ENCODE results near the gene MYO1D. TPM values are rescaled to one million over a fixed set of nuclear protein-coding genes. Genes with fewer than 3 reads are reported as not detected.

Gene MYO1D
- total and polyA plus RNA-seq, 4 donors = 22.0 to 75.8 (median 61.4) TPM

DNA sequence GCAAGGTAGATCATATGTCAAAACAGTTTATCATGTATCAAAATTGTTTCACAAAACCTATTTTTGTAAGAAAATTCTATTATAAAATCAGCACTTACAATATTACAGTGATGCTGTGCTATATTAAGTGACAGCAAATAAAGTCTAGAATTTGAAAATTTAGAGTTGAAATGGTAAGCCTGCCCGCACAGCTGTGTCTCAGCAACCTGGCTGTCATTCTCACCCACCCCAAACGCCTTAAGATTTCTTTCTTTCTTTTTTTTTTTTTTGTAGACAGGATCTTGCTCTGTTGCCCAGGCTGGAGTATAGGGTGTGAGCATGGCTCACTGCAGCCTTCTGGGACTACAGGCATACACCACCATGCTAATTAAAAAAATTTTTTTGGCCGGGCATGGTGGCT lies 363.3 kb downstream of the MYO1D start:
- WGBS, 2 donors = 90 to 95% methylated on average over 3 of the region's 3 CpGs
- H3K4me1 ChIP-seq (ENCODE audit: control insufficient read depth in 5 of 5, insufficient read depth in 5 of 5, low read length in 5 of 5) = peaks cover 0 to under 1% (median 0%) of the 10 kb centered on the region in 5 donors
- no peaks in the 10 kb centered on the region for H3K27me3 ChIP-seq (ENCODE audit: control insufficient read depth in 3 of 3, insufficient read depth in 3 of 3, low read length in 2 of 3)
- H3K9me3 ChIP-seq (ENCODE audit: control insufficient read depth in 4 of 4, insufficient read depth in 3 of 4, low read length in 3 of 4) = no peaks in the 10 kb centered on the region
- no peak overlapping the region for H3K27ac ChIP-seq (ENCODE audit: low read depth in 1 of 2, low read length in 1 of 2)
- no peak overlapping the region for H3K4me3 ChIP-seq
- DNase-seq (no peak), ATAC-seq (ENCODE audit: insufficient read depth, low FRiP score) (no peak)
- H3K36me3 ChIP-seq (ENCODE audit: control insufficient read depth in 4 of 4, insufficient read depth in 4 of 4, low read length in 4 of 4) = no peaks in the 10 kb centered on the region
- TF ChIP-seq, protein P1, sequence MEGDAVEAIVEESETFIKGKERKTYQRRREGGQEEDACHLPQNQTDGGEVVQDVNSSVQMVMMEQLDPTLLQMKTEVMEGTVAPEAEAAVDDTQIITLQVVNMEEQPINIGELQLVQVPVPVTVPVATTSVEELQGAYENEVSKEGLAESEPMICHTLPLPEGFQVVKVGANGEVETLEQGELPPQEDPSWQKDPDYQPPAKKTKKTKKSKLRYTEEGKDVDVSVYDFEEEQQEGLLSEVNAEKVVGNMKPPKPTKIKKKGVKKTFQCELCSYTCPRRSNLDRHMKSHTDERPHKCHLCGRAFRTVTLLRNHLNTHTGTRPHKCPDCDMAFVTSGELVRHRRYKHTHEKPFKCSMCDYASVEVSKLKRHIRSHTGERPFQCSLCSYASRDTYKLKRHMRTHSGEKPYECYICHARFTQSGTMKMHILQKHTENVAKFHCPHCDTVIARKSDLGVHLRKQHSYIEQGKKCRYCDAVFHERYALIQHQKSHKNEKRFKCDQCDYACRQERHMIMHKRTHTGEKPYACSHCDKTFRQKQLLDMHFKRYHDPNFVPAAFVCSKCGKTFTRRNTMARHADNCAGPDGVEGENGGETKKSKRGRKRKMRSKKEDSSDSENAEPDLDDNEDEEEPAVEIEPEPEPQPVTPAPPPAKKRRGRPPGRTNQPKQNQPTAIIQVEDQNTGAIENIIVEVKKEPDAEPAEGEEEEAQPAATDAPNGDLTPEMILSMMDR (IDR thresholded peaks at IDR 0.05; ENCODE audit: control extremely low read depth, extremely low read depth) = no peak
- no peak overlapping the region for H3K9ac ChIP-seq (ENCODE audit: insufficient read depth in 1 of 2, low read length in 2 of 2)

DNA sequence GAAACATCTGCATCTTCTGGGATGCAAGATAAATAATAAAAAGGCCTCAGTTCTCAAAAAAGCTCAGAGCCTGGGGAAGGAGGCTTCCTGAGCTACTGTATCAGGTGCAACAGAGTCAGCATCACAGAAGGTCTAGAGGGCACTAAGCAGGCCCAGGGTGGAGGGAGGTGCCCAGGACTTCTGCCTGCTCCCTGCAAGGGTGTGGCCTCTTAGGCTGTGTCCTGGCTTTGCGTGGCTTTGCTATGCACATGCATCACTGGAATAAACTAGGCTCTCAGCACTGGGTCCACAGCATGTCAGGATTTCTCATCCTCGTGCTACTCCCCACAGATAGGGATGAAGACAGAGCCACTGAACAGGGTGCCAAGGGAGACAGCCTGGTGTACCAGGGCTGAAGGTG lies 364.6 kb downstream of the MYO1D start:
- Histone ChIP-seq H3K27ac (ENCODE audit: low read depth in 1 of 2, low read length in 1 of 2) (no peak overlapping the region), H3K4me3 (no peak overlapping the region), H3K9ac (ENCODE audit: insufficient read depth in 1 of 2, low read length in 2 of 2) (no peak overlapping the region), H3K27me3 (ENCODE audit: control insufficient read depth in 3 of 3, insufficient read depth in 3 of 3, low read length in 2 of 3) (no peaks in the 10 kb centered on the region), H3K36me3 (ENCODE audit: control insufficient read depth in 4 of 4, insufficient read depth in 4 of 4, low read length in 4 of 4) (no peaks in the 10 kb centered on the region), H3K9me3 (ENCODE audit: control insufficient read depth in 4 of 4, insufficient read depth in 3 of 4, low read length in 3 of 4) (no peaks in the 10 kb centered on the region), H3K4me1 (ENCODE audit: control insufficient read depth in 5 of 5, insufficient read depth in 5 of 5, low read length in 5 of 5) (no peaks in the 10 kb centered on the region)
- 88 to 93% methylated on average over 2 of the region's 2 CpGs for WGBS, 2 donors
- DNase-seq = no peak
- TF ChIP-seq, protein P1 (IDR thresholded peaks at IDR 0.05; ENCODE audit: control extremely low read depth, extremely low read depth) = no peak
- ATAC-seq (ENCODE audit: insufficient read depth, low FRiP score) = no peak

DNA sequence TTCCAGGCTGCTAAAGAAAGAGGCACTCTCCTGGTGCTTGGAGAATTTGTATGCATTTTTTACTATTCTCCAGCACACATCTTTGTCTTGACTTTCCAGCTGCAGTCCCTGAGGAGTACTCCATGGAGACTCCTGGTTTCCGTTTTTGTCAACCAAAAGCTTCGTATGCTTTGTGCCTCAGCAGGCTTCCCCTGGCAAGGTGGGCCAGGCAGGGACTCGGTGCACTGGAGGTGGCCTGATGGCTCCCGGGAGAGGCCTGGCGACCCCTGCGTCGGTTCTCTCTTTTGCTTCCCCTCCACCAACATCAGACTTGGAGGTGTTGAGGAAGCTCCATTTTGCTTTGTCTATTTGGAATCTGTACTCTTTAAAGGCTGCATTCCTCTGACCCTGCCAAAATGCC lies 366.5 kb downstream of the MYO1D start:
- DNase-seq = no peak
- no peaks in the 10 kb centered on the region for H3K27me3 ChIP-seq (ENCODE audit: control insufficient read depth in 3 of 3, insufficient read depth in 3 of 3, low read length in 2 of 3)
- H3K4me1 ChIP-seq (ENCODE audit: control insufficient read depth in 5 of 5, insufficient read depth in 5 of 5, low read length in 5 of 5) = no peaks in the 10 kb centered on the region
- no peaks in the 10 kb centered on the region for H3K36me3 ChIP-seq (ENCODE audit: control insufficient read depth in 4 of 4, insufficient read depth in 4 of 4, low read length in 4 of 4)
- no peak for ATAC-seq (ENCODE audit: insufficient read depth, low FRiP score)
- H3K9me3 ChIP-seq (ENCODE audit: control insufficient read depth in 4 of 4, insufficient read depth in 3 of 4, low read length in 3 of 4) = no peaks in the 10 kb centered on the region
- TF ChIP-seq, protein P1 (IDR thresholded peaks at IDR 0.05; ENCODE audit: control extremely low read depth, extremely low read depth) = no peak
- WGBS, 2 donors = 94% methylated on average over 7 of the region's 7 CpGs
- H3K27ac ChIP-seq (ENCODE audit: low read depth in 1 of 2, low read length in 1 of 2) = no peak overlapping the region
- H3K9ac ChIP-seq (ENCODE audit: insufficient read depth in 1 of 2, low read length in 2 of 2) = no peak overlapping the region
- no peak overlapping the region for H3K4me3 ChIP-seq

DNA sequence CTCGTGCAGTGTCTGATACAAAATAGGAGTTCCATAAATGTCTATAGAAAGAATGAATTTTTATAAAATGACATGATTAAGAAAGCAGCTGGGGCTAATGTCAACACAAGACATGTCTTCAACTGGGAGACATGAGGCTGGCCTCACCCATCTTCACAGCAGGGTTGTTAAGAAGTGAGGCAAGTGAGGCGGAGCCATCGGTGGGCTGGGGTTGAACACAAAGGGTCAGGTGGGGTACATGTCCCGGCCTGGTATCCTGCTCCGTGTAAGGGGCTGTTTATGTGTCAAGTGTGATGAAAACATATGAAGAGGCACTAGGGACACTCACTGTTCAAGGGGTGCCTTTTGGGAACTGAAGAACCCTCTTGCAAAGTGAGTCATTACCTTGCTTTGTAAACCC lies 368.0 kb downstream of the MYO1D start:
- Histone ChIP-seq H3K36me3 (ENCODE audit: control insufficient read depth in 4 of 4, insufficient read depth in 4 of 4, low read length in 4 of 4) (no peaks in the 10 kb centered on the region), H3K4me1 (ENCODE audit: control insufficient read depth in 5 of 5, insufficient read depth in 5 of 5, low read length in 5 of 5) (peaks cover 0 to 12% (median 3%) of the 10 kb centered on the region in 5 donors), H3K9ac (ENCODE audit: insufficient read depth in 1 of 2, low read length in 2 of 2) (no peak overlapping the region), H3K27ac (ENCODE audit: low read depth in 1 of 2, low read length in 1 of 2) (no peak overlapping the region), H3K9me3 (ENCODE audit: control insufficient read depth in 4 of 4, insufficient read depth in 3 of 4, low read length in 3 of 4) (no peaks in the 10 kb centered on the region), H3K27me3 (ENCODE audit: control insufficient read depth in 3 of 3, insufficient read depth in 3 of 3, low read length in 2 of 3) (no peaks in the 10 kb centered on the region), H3K4me3 (no peak overlapping the region)
- DNase-seq (no peak), ATAC-seq (ENCODE audit: insufficient read depth, low FRiP score) (no peak)
- TF ChIP-seq, protein P1 (IDR thresholded peaks at IDR 0.05; ENCODE audit: control extremely low read depth, extremely low read depth) = no peak
- WGBS, 2 donors = 90 to 93% methylated on average over 5 of the region's 5 CpGs
